NT2/D1 (cell line): ENCODE measurements around the gene ADORA1.

ENCODE experiments used
- SUZ12 ChIP-seq: IDR thresholded peaks from 2 replicates; pipeline ENCODE4 v1.6.1; 2011; ENCODE audit not compliant: insufficient read length, insufficient read depth; ENCODE audit errors: extremely low read depth
- YY1 ChIP-seq: IDR thresholded peaks from 2 replicates; pipeline ENCODE4 v1.6.1; 2011; ENCODE audit not compliant: insufficient read length, insufficient read depth
- ZNF274 ChIP-seq: IDR thresholded peaks from 2 replicates; pipeline ENCODE4 v1.6.1; 2011; ENCODE audit warnings: mild to moderate bottlenecking, low read depth, low read length

- TF ChIP-seq ZNF274 (no peak), YY1 (no peak), SUZ12 (no peak)
Observed at GRCh38 chr1:203215573-203215972, 88.0 kb downstream of the ADORA1 start.
